HG02852 (cell line): ENCODE measurements around the gene SPATC1L.

Experiments used
- ATAC-seq: cut with Tn5 transposase; IDR thresholded peaks from one replicate; pipeline ENCODE4 v1.9.1; 2021; ENCODE audit warnings: mild to moderate bottlenecking, moderate library complexity; ENCODE audit not compliant: unreplicated experiment

The SPATC1L gene

GRCh38 chr21:46165098-46165497 is 19.2 kb downstream of the SPATC1L start:
- ATAC-seq: no peak

GRCh38 chr21:46163380-46163779 is 20.9 kb downstream of the SPATC1L start:
- ATAC-seq: no peak

- ATAC-seq: no peak
Measured at GRCh38 chr21:46161633-46162592, 22.3 kb downstream of the SPATC1L start.

- ATAC-seq: no peak
Measured at GRCh38 chr21:46160907-46161632, 23.2 kb downstream of the SPATC1L start.

- ATAC-seq: no peak
Measured at GRCh38 chr21:46160657-46160906, 23.7 kb downstream of the SPATC1L start.

GRCh38 chr21:46159841-46160656 is 24.2 kb downstream of the SPATC1L start:
- ATAC-seq: no peak

GRCh38 chr21:46159390-46159789 is 24.9 kb downstream of the SPATC1L start:
- no peak for ATAC-seq

- no peak for ATAC-seq
Measured at GRCh38 chr21:46158666-46159300, 25.5 kb downstream of the SPATC1L start.

GRCh38 chr21:46157987-46158451 is 26.2 kb downstream of the SPATC1L start:
- ATAC-seq: no peak

- no peak for ATAC-seq
Measured at GRCh38 chr21:46157396-46157986, 26.8 kb downstream of the SPATC1L start.

GRCh38 chr21:46156678-46157077 is 27.6 kb downstream of the SPATC1L start:
- ATAC-seq: no peak

- no peak for ATAC-seq
Measured at GRCh38 chr21:46156378-46156645, 27.9 kb downstream of the SPATC1L start.

GRCh38 chr21:46155514-46156377 is 28.5 kb downstream of the SPATC1L start, which contains the start of gene FTCD:
TSS of gene FTCD (minus strand) at chr21:46155579. CDS start at chr21:46155523, 56 bp downstream.
- ATAC-seq: no peak

GRCh38 chr21:46154955-46155513 is 29.2 kb downstream of the SPATC1L start:
- ATAC-seq: no peak

GRCh38 chr21:46154155-46154954 is 29.9 kb downstream of the SPATC1L start:
- no peak for ATAC-seq

- ATAC-seq: no peak
Measured at GRCh38 chr21:46153247-46154154, 30.8 kb downstream of the SPATC1L start.

- ATAC-seq: no peak
Measured at GRCh38 chr21:46152927-46153246, 31.4 kb downstream of the SPATC1L start.
